ENCODE measurements around the gene SBDS.

Gene SBDS

GRCh38 chr7:66961096-66961495 is 34.3 kb downstream of the SBDS start:
- H3K36me3 ChIP-seq (ENCODE audit: control insufficient read depth, insufficient read depth, low read length), result no peaks in the 10 kb centered on the region; the same call in 1 of the 2 replicates
- H3K27me3 ChIP-seq (ENCODE audit: control insufficient read depth, insufficient read depth, low read length), result no peaks in the 10 kb centered on the region
- H3K9me3 ChIP-seq (ENCODE audit: control insufficient read depth, insufficient read depth, low read length), result no peaks in the 10 kb centered on the region
- no peaks in the 10 kb centered on the region for H3K4me1 ChIP-seq (ENCODE audit: control insufficient read depth, insufficient read depth, low read length)
- no peak overlapping the region for H3K27ac ChIP-seq (ENCODE audit: low read length)
- H3K4me3 ChIP-seq (ENCODE audit: low read length), result no peak overlapping the region
- no CpG with 5 or more reads among the region's 5 CpGs for WGBS (ENCODE audit: insufficient coverage, insufficient read length)
- DNase-seq (ENCODE audit: low read depth, low spot score), result no peak

- no peaks in the 10 kb centered on the region for H3K9me3 ChIP-seq (ENCODE audit: control insufficient read depth, insufficient read depth, low read length)
- no peaks in the 10 kb centered on the region for H3K27me3 ChIP-seq (ENCODE audit: control insufficient read depth, insufficient read depth, low read length)
- no peaks in the 10 kb centered on the region for H3K4me1 ChIP-seq (ENCODE audit: control insufficient read depth, insufficient read depth, low read length)
- no peak overlapping the region for H3K4me3 ChIP-seq (ENCODE audit: low read length)
- H3K36me3 ChIP-seq (ENCODE audit: control insufficient read depth, insufficient read depth, low read length), result peaks cover 3% of the 10 kb centered on the region
- no CpG with 5 or more reads among the region's 4 CpGs for WGBS (ENCODE audit: insufficient coverage, insufficient read length)
- no peak for DNase-seq (ENCODE audit: low read depth, low spot score)
- H3K27ac ChIP-seq (ENCODE audit: low read length), result no peak overlapping the region
These were observed 35.2 kb downstream of the SBDS start for GRCh38 chr7:66960192-66960591.

DNA sequence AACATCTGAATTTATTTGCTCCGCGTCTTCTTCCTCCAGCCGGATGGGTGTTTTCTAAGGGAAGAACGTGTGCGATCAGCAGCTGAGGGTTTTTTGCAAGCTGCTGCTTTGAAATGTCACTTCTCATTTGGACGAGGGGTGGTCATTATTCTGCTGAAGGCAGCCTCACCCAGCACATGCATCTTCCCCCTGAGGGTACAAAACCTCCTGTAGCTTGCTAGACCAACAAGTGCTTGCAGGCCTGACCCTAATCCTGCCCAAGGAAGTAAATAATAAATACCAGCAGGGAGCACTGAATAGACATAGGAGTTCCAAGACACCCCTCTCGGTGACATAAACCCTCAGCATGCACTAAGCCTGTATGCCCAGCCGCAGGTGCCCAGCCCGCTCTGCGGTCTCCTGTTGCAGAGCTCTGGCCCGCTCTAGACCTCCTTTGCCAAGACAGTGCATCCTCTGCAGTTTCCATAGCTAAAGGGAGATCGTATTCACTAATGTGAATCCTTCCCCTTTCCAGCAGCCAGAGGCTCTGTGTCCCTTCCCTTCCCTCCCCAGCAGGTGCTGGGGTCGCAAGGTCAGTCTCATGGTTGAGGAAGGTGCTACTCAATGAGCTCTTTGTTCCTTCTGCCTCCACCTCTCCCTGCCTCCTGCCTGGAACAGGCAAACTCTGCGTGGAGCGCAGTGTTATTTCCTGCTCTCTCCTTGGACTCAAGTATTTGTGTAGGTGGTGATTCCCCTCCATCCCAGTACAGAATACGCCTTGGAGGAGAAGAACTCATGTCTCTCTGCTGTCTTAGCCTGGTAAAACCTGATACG is 36.6 kb downstream of the SBDS start:
- WGBS (ENCODE audit: insufficient coverage, insufficient read length), result no CpG with 5 or more reads among the region's 17 CpGs
- Histone ChIP-seq H3K4me1 (ENCODE audit: control insufficient read depth, insufficient read depth, low read length) (no peaks in the 10 kb centered on the region), H3K4me3 (ENCODE audit: low read length) (no peak overlapping the region), H3K9me3 (ENCODE audit: control insufficient read depth, insufficient read depth, low read length) (no peaks in the 10 kb centered on the region), H3K27me3 (ENCODE audit: control insufficient read depth, insufficient read depth, low read length) (no peaks in the 10 kb centered on the region), H3K36me3 (ENCODE audit: control insufficient read depth, insufficient read depth, low read length) (peaks cover 3% of the 10 kb centered on the region), H3K27ac (ENCODE audit: low read length) (no peak overlapping the region)
- no peak for DNase-seq (ENCODE audit: low read depth, low spot score)

GRCh38 chr7:66957595-66958290 is 37.6 kb downstream of the SBDS start:
- no peaks in the 10 kb centered on the region for H3K27me3 ChIP-seq (ENCODE audit: control insufficient read depth, insufficient read depth, low read length)
- no peak overlapping the region for H3K27ac ChIP-seq (ENCODE audit: low read length)
- H3K4me3 ChIP-seq (ENCODE audit: low read length), result no peak overlapping the region
- no CpG with 5 or more reads among the region's 13 CpGs for WGBS (ENCODE audit: insufficient coverage, insufficient read length)
- H3K36me3 ChIP-seq (ENCODE audit: control insufficient read depth, insufficient read depth, low read length), result peaks cover 3% of the 10 kb centered on the region
- no peaks in the 10 kb centered on the region for H3K4me1 ChIP-seq (ENCODE audit: control insufficient read depth, insufficient read depth, low read length)
- DNase-seq (ENCODE audit: low read depth, low spot score), result no peak
- H3K9me3 ChIP-seq (ENCODE audit: control insufficient read depth, insufficient read depth, low read length), result no peaks in the 10 kb centered on the region

DNA sequence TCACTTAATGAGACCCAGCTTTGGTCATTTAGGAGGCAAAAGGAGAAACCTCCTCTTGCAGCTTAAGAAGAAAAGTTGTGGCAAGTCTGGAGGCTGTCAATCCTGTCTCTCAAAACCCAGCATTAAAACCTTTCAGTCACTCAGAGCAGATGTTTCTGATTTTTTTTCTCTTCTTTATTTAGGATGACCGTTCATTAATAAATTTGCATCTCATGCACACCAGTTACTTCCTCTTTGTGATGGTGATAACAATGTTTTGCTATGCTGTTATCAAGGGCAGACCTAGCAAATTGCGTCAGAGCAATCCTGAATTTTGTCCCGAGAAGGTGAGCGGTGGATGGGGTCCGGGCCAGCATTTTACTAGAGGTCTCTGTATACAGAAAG is 42.4 kb downstream of the SBDS start:
- H3K36me3 ChIP-seq (ENCODE audit: control insufficient read depth, insufficient read depth, low read length), result peaks cover 7% of the 10 kb centered on the region
- no peaks in the 10 kb centered on the region for H3K4me1 ChIP-seq (ENCODE audit: control insufficient read depth, insufficient read depth, low read length)
- no peak overlapping the region for H3K27ac ChIP-seq (ENCODE audit: low read length)
- H3K27me3 ChIP-seq (ENCODE audit: control insufficient read depth, insufficient read depth, low read length), result no peaks in the 10 kb centered on the region
- no peak overlapping the region for H3K4me3 ChIP-seq (ENCODE audit: low read length)
- no CpG with 5 or more reads among the region's 5 CpGs for WGBS (ENCODE audit: insufficient coverage, insufficient read length)
- no peak for DNase-seq (ENCODE audit: low read depth, low spot score)
- no peaks in the 10 kb centered on the region for H3K9me3 ChIP-seq (ENCODE audit: control insufficient read depth, insufficient read depth, low read length)

DNA sequence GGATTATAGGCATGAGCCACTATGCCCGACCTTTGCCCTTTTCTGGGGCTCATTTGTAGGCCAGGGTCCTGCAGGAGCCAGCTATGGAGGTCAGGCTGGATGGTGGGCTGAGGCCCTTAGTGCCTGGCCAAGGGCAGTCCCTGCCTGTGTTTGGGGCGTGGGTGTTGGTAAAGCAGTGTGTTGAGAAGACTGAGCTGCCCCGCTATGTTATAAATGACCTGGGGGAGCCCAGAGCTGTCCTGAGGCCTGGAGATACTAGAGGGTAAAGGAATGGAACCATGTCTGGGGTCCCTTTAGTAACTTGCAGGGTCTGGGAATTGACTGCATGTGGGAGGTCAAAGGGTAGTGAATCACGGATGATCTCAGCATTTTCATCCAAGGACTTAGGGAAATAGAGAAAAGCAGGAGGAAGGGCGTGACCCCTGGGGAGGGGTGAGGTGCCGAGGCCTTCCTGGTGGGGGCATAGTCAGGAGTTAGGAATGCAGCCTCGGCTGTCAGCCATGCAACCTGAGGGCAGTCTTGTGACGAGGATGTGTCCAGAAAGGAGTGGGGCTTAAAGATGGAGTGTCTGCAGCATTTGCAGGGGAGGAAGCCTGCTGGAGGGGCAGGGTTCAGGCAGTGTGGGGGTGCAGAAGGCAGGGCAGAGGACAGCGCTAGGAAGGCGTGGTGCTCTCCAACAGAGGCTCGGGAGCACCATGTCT is 42.9 kb downstream of the SBDS start:
- Histone ChIP-seq H3K36me3 (ENCODE audit: control insufficient read depth, insufficient read depth, low read length) (peaks cover 7% of the 10 kb centered on the region; the same call in 1 of the 2 replicates), H3K27me3 (ENCODE audit: control insufficient read depth, insufficient read depth, low read length) (no peaks in the 10 kb centered on the region), H3K4me3 (ENCODE audit: low read length) (no peak overlapping the region), H3K4me1 (ENCODE audit: control insufficient read depth, insufficient read depth, low read length) (no peaks in the 10 kb centered on the region), H3K27ac (ENCODE audit: low read length) (no peak overlapping the region), H3K9me3 (ENCODE audit: control insufficient read depth, insufficient read depth, low read length) (no peaks in the 10 kb centered on the region)
- WGBS (ENCODE audit: insufficient coverage, insufficient read length), result no CpG with 5 or more reads among the region's 11 CpGs
- no peak for DNase-seq (ENCODE audit: low read depth, low spot score)

DNA sequence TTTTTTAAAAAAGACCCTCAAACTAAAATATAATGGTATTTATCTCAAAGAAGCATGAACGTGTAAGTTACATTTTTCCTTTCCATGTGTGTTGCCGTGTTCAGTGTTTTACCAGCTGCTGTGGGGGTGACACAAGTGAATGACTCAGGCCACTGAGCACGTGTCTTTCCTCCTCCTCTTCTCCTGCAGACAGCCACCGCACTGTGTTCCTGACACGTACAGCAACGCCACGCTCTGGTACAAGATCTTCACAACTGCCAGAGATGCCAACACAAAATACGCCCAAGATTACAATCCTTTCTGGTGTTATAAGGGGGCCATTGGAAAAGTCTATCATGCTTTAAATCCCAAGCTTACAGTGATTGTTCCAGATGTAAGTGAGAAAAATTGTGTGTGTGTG is 44.6 kb downstream of the SBDS start:
- WGBS (ENCODE audit: insufficient coverage, insufficient read length), result no CpG with 5 or more reads among the region's 8 CpGs
- Histone ChIP-seq H3K9me3 (ENCODE audit: control insufficient read depth, insufficient read depth, low read length) (no peaks in the 10 kb centered on the region), H3K27me3 (ENCODE audit: control insufficient read depth, insufficient read depth, low read length) (no peaks in the 10 kb centered on the region), H3K4me1 (ENCODE audit: control insufficient read depth, insufficient read depth, low read length) (no peaks in the 10 kb centered on the region), H3K36me3 (ENCODE audit: control insufficient read depth, insufficient read depth, low read length) (peaks cover 7% of the 10 kb centered on the region; the same call in 1 of the 2 replicates), H3K4me3 (ENCODE audit: low read length) (no peak overlapping the region), H3K27ac (ENCODE audit: low read length) (no peak overlapping the region)
- no peak for DNase-seq (ENCODE audit: low read depth, low spot score)

GRCh38 chr7:66950311-66950710 is 45.1 kb downstream of the SBDS start:
- no peak overlapping the region for H3K27ac ChIP-seq (ENCODE audit: low read length)
- peaks cover 4% of the 10 kb centered on the region; the same call in 1 of the 2 replicates for H3K36me3 ChIP-seq (ENCODE audit: control insufficient read depth, insufficient read depth, low read length)
- H3K4me1 ChIP-seq (ENCODE audit: control insufficient read depth, insufficient read depth, low read length), result no peaks in the 10 kb centered on the region
- H3K9me3 ChIP-seq (ENCODE audit: control insufficient read depth, insufficient read depth, low read length), result no peaks in the 10 kb centered on the region
- no peaks in the 10 kb centered on the region for H3K27me3 ChIP-seq (ENCODE audit: control insufficient read depth, insufficient read depth, low read length)
- DNase-seq (ENCODE audit: low read depth, low spot score), result no peak
- no CpG with 5 or more reads among the region's 3 CpGs for WGBS (ENCODE audit: insufficient coverage, insufficient read length)
- no peak overlapping the region for H3K4me3 ChIP-seq (ENCODE audit: low read length)

GRCh38 chr7:66948480-66949109 is 46.8 kb downstream of the SBDS start:
- Histone ChIP-seq H3K4me3 (ENCODE audit: low read length) (no peak overlapping the region), H3K4me1 (ENCODE audit: control insufficient read depth, insufficient read depth, low read length) (no peaks in the 10 kb centered on the region), H3K27ac (ENCODE audit: low read length) (no peak overlapping the region), H3K36me3 (ENCODE audit: control insufficient read depth, insufficient read depth, low read length) (peaks cover 7% of the 10 kb centered on the region; the same call in 1 of the 2 replicates), H3K9me3 (ENCODE audit: control insufficient read depth, insufficient read depth, low read length) (no peaks in the 10 kb centered on the region), H3K27me3 (ENCODE audit: control insufficient read depth, insufficient read depth, low read length) (no peaks in the 10 kb centered on the region)
- no CpG with 5 or more reads among the region's 19 CpGs for WGBS (ENCODE audit: insufficient coverage, insufficient read length)
- DNase-seq (ENCODE audit: low read depth, low spot score), result no peak

DNA sequence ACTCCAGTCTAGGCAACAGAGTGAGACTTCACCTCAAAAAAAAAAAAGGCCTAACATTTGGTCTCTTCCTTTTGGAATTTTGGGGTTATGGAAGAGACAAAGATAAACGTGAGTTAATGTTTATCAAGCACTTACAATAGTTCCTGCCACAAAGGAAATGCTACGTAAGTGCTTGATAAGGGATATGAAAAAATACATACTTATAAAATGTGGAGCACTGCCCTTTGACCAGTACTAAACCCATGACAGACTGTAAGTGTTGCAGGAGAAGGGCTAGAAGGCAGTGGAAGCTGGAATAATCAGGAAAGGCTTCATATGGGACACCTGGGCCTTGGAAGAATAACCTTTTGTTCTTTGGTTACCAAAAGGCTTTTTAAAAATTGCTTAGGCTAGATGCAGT is 48.8 kb downstream of the SBDS start:
- Histone ChIP-seq H3K27ac (ENCODE audit: low read length) (no peak overlapping the region), H3K9me3 (ENCODE audit: control insufficient read depth, insufficient read depth, low read length) (no peaks in the 10 kb centered on the region), H3K36me3 (ENCODE audit: control insufficient read depth, insufficient read depth, low read length) (peaks cover 7% of the 10 kb centered on the region; the same call in 1 of the 2 replicates), H3K27me3 (ENCODE audit: control insufficient read depth, insufficient read depth, low read length) (no peaks in the 10 kb centered on the region), H3K4me1 (ENCODE audit: control insufficient read depth, insufficient read depth, low read length) (no peaks in the 10 kb centered on the region), H3K4me3 (ENCODE audit: low read length) (no peak overlapping the region)
- no CpG with 5 or more reads among the region's 2 CpGs for WGBS (ENCODE audit: insufficient coverage, insufficient read length)
- DNase-seq (ENCODE audit: low read depth, low spot score), result no peak
